DND-41 (cell line): ENCODE data around the gene PLXNC1.

ENCODE experiments used
- ATAC-seq: fragments of 200-7000 bp; cut with Tn5 transposase; 3 replicates; pipeline ENCODE4 v1.9.1; 2021; ENCODE audit warnings: low read depth; ENCODE audit not compliant: insufficient read depth
- DNase-seq: peaks from one replicate; pipeline ENCODE4 v3.0.0-alpha.2; 2020
- H2AFZ ChIP-seq: 2 replicates; pipeline ENCODE4 v1.6.0; 2012; ENCODE audit warnings: low read depth, low read length
- H3K27ac ChIP-seq: 2 replicates; pipeline ENCODE4 v1.5.1; 2012; ENCODE audit warnings: low read length, inconsistent platforms
- H3K27me3 ChIP-seq: fragments of 200-600 bp; sonication (generic); 2 replicates; pipeline ENCODE4 v1.6.0; 2012; ENCODE audit warnings: low read length, mild to moderate bottlenecking, inconsistent platforms; ENCODE audit not compliant: insufficient read depth, poor library complexity
- H3K36me3 ChIP-seq: 2 replicates; pipeline ENCODE4 v1.5.1; 2012; ENCODE audit warnings: low read length, inconsistent platforms; ENCODE audit not compliant: insufficient read depth
- H3K4me1 ChIP-seq: 2 replicates; pipeline ENCODE4 v1.5.1; 2012; ENCODE audit warnings: mild to moderate bottlenecking, low read length; ENCODE audit not compliant: insufficient read depth
- H3K4me2 ChIP-seq: 2 replicates; pipeline ENCODE4 v1.6.0; 2012; ENCODE audit warnings: mild to moderate bottlenecking, moderate library complexity, low read length, inconsistent platforms; ENCODE audit not compliant: insufficient read depth
- H3K4me3 ChIP-seq, 2 experiments: fragments of 200-600 bp in 1 of 2; shearing (Covaris generic) in 1 of 2; 2 replicates each; pipeline ENCODE4 v1.5.1; 2012 to 2016; ENCODE audit warnings: inconsistent platforms in 2 of 2, low read length in 2 of 2, mild to moderate bottlenecking in 2 of 2, low read depth in 1 of 2, moderate library complexity in 1 of 2
- H3K79me2 ChIP-seq: 2 replicates; pipeline ENCODE4 v1.6.0; 2012; ENCODE audit warnings: low read length, inconsistent platforms; ENCODE audit not compliant: insufficient read depth
- H3K9ac ChIP-seq: 2 replicates; pipeline ENCODE4 v1.6.0; 2012; ENCODE audit warnings: low read depth, mild to moderate bottlenecking, inconsistent platforms, low read length, moderate library complexity
- H3K9me3 ChIP-seq: 2 replicates; pipeline ENCODE4 v1.5.1; 2012; ENCODE audit warnings: low read length, moderate library complexity, mild to moderate bottlenecking, inconsistent platforms; ENCODE audit not compliant: insufficient read depth, severe bottlenecking
- H4K20me1 ChIP-seq: 2 replicates; pipeline ENCODE4 v1.6.0; 2012; ENCODE audit warnings: low read length; ENCODE audit not compliant: insufficient read depth
- CTCF ChIP-seq: IDR thresholded peaks from 2 replicates; pipeline ENCODE4 v1.5.1; 2012; ENCODE audit warnings: borderline replicate concordance, low read length, moderate library complexity, mild to moderate bottlenecking; ENCODE audit not compliant: poor library complexity, severe bottlenecking; ENCODE audit errors: extremely low read depth
- EZH2 ChIP-seq: IDR thresholded peaks from 3 replicates; pipeline ENCODE4 v1.6.1; 2012; ENCODE audit warnings: borderline replicate concordance, low read depth, mild to moderate bottlenecking, moderate library complexity, low read length, inconsistent platforms; ENCODE audit not compliant: severe bottlenecking

Gene PLXNC1

GRCh38 chr12:94185801-94186200, 37.4 kb downstream of the PLXNC1 start:
- no peak for DNase-seq
- Histone ChIP-seq H3K9me3 (no peaks in the 10 kb centered on the region), H2AFZ (no peak overlapping the region), H3K9ac (no peak overlapping the region), H3K36me3 (no peaks in the 10 kb centered on the region), H3K27ac (no peak overlapping the region), H3K79me2 (no peaks in the 10 kb centered on the region), H3K4me3 (no peak overlapping the region), H3K4me1 (no peaks in the 10 kb centered on the region), H4K20me1 (no peaks in the 10 kb centered on the region), H3K27me3 (no peaks in the 10 kb centered on the region), H3K4me2 (no peak overlapping the region)
- ATAC-seq = no peak
- no peak for TF ChIP-seq EZH2

GRCh38 chr12:94186278-94187241, 38.2 kb downstream of the PLXNC1 start:
- Histone ChIP-seq H3K36me3 (no peaks in the 10 kb centered on the region), H3K4me1 (no peaks in the 10 kb centered on the region), H3K9ac (no peak overlapping the region), H3K4me3 (no peak overlapping the region), H3K27ac (no peak overlapping the region), H3K79me2 (no peaks in the 10 kb centered on the region), H2AFZ (no peak overlapping the region), H3K9me3 (no peaks in the 10 kb centered on the region), H3K27me3 (no peaks in the 10 kb centered on the region), H3K4me2 (no peak overlapping the region), H4K20me1 (no peaks in the 10 kb centered on the region)
- ATAC-seq (no peak), DNase-seq (no peak)
- TF ChIP-seq EZH2 = no peak
- TF ChIP-seq CTCF = no peak

GRCh38 chr12:94187361-94187760, 39.0 kb downstream of the PLXNC1 start:
- no peaks in the 10 kb centered on the region for H3K79me2 ChIP-seq
- no peaks in the 10 kb centered on the region for H4K20me1 ChIP-seq
- H2AFZ ChIP-seq = no peak overlapping the region
- no peaks in the 10 kb centered on the region for H3K4me1 ChIP-seq
- H3K36me3 ChIP-seq = no peaks in the 10 kb centered on the region
- no peak overlapping the region for H3K4me3 ChIP-seq
- H3K27me3 ChIP-seq = no peaks in the 10 kb centered on the region
- no peak for TF ChIP-seq CTCF
- TF ChIP-seq EZH2 = no peak
- DNase-seq (no peak), ATAC-seq (no peak)
- H3K4me2 ChIP-seq = no peak overlapping the region
- H3K9me3 ChIP-seq = no peaks in the 10 kb centered on the region
- no peak overlapping the region for H3K9ac ChIP-seq
- no peak overlapping the region for H3K27ac ChIP-seq

- DNase-seq (no peak), ATAC-seq (no peak)
- no peaks in the 10 kb centered on the region for H3K36me3 ChIP-seq
- no peaks in the 10 kb centered on the region for H3K79me2 ChIP-seq
- no peaks in the 10 kb centered on the region for H3K27me3 ChIP-seq
- no peak overlapping the region for H3K9ac ChIP-seq
- no peaks in the 10 kb centered on the region for H3K9me3 ChIP-seq
- no peaks in the 10 kb centered on the region for H4K20me1 ChIP-seq
- no peaks in the 10 kb centered on the region for H3K4me1 ChIP-seq
- no peak overlapping the region for H2AFZ ChIP-seq
- no peak overlapping the region for H3K4me3 ChIP-seq
- no peak overlapping the region for H3K27ac ChIP-seq
- no peak overlapping the region for H3K4me2 ChIP-seq
- TF ChIP-seq EZH2 (no peak), CTCF (no peak)
These were observed 42.2 kb downstream of the PLXNC1 start for GRCh38 chr12:94190623-94191022.
